HG02981 (cell line): ENCODE results near the gene THOC5.
"Not testable (repeated sequence)": the region's sequence is repeated elsewhere in the genome, so short reads cannot be mapped to it uniquely, and the experiment has no call there.

Experiments used
- ATAC-seq: cut with Tn5 transposase; IDR thresholded peaks from one replicate; pipeline ENCODE4 v1.9.1; 2021; ENCODE audit warnings: mild to moderate bottlenecking, moderate library complexity; ENCODE audit not compliant: unreplicated experiment

The THOC5 gene

GRCh38 chr22:29563652-29564460 lies 10.3 kb upstream of the THOC5 start:
- no peak for ATAC-seq

DNA sequence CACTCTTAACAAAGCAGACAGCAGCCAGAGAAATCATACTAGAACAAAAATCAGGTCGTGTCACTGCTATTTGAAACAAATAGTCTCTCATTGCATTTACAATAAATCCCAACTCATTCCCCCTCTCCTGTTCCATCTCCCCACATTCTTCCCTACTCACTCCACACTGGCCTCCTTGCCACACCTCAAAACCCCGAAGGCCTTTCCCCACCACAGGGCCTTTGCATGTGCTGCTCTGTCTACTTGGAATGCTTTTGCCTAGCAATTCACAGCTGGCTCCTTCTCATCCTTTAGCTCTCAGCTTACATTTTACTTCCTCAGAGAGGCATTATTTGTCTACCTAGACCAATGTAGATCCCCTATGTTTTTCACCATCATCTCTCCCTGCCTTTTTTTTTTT lies 6.3 kb upstream of the THOC5 start:
- no peak for ATAC-seq

DNA sequence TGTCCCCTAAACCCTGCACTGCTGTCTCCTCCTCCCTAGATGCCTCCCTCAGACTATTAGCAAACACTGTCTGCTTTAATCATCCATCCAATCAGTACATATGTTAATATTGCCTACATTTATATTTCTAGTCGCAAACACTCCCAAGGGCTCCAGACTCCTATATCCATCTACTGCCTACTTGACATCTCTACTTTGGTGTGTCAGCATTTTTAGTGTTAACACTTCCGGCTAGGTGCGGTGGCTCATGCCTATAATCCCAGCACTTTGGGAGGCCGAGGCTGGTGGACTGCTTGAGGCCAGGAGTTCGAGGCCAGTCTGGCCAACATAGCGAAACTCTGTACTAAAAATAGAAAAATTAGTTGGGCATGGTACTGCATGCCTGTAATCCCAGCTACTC lies 5.5 kb upstream of the THOC5 start:
- no peak for ATAC-seq

- ATAC-seq = no peak
Observed at GRCh38 chr22:29555065-29555644, 1.6 kb upstream of the THOC5 start.

DNA sequence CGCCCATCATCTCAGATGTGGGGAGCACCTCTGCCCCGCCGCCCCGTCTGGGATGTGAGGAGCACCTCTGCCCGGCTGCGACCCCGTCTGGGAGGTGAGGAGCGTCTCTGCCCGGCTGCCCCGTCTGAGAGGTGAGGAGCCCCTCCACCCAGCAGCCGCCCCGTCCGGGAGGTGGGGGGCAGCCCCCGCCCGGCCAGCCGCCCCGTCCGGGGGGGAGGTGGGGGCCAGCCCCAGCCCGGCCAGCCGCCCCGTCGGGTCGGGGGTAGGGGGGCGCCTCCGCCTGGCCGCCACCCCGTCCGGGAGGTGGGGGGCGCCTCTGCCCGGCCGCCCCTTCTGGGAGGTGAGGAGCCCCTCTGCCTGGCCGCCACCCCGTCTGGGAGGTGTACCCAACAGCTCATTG lies 1.2 kb downstream of the THOC5 start:
- not testable (repeated sequence) for ATAC-seq

GRCh38 chr22:29550005-29550404 lies 3.6 kb downstream of the THOC5 start:
- ATAC-seq = no peak

GRCh38 chr22:29545045-29545444 lies 8.5 kb downstream of the THOC5 start:
- not testable (repeated sequence) for ATAC-seq

DNA sequence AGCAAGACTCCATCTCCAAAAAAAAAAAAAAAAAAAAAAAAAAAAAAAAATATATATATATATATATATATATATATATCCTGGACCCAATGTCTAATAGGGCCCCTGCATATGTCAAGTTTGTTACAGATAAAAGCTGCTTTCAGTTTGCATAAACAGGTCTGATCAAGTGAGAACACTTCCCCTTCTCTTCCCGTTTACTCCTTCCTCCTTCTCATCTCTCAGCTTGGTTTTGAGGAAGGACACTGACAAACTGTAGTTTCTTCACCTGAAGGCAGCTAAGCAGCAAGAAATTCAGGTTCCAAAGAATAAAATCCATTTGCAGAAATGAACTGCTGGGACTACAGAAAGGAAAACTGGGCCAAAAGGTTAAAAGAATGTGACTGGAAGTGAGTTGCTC lies 11.7 kb downstream of the THOC5 start:
- no peak for ATAC-seq

- no peak for ATAC-seq
Observed at GRCh38 chr22:29539105-29539504, 14.5 kb downstream of the THOC5 start.

DNA sequence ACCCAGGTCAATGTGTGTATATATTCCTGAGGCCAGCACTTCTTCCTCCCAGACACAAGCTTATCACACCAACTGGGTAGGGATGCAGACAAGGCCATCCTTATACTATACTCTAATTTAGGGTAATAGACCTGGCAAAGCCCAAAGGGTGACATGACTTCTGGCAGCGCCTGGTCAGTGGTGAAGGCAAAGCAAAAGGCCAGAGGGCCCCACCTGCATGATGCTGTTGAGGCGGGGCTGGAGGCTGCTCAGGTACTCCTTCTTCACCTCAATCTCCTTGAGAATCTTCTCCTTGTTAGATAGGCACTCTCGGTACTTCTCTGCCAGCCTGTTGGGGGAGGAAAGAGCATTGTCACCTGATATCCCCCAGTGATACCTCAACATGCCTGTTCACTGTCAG lies 17.1 kb downstream of the THOC5 start:
- ATAC-seq = no peak

GRCh38 chr22:29531419-29531818 lies 22.1 kb downstream of the THOC5 start:
- no peak for ATAC-seq

DNA sequence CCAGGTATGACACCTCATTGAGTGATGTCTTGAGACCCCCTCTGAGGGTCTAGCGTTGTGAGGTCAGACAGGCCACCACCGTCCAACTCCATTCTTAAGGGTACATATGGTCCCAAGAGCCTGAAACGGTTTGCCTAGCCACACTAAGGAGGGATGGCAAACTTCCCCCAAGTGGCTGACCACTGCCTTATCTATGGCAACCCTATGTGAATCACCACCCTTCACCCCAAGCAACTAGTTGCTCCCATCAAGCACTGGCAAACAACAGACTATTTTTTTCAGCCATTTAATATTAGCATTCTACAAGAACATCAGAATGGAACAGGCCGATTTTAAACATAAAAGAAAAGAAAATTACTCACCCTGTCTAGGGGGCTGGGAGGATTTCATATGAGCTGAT lies 22.8 kb downstream of the THOC5 start:
- no peak for ATAC-seq

- ATAC-seq = no peak
Observed at GRCh38 chr22:29528144-29528543, 25.4 kb downstream of the THOC5 start.

GRCh38 chr22:29524442-29525191 lies 28.9 kb downstream of the THOC5 start:
- no peak for ATAC-seq

- no peak for ATAC-seq
Observed at GRCh38 chr22:29523761-29524160, 29.8 kb downstream of the THOC5 start.

DNA sequence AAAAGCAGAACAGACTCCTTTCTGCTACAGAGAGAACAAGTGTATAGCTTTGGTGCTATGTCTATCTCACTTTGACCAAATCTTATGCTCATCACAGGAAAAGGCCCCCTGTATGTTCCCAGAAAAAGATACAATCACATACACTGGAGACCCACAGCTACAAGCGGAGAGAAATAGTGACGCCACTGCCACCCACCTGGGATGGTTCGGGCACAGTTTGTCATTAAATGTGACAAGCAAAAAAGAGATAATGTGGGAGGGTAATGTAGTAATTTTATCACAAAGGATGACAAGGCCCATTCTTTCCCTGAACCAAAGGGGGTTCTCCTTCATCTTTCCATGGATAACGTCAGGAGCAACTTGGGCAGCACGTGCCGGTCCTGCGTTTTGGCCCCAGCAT lies 32.0 kb downstream of the THOC5 start:
- no peak for ATAC-seq

DNA sequence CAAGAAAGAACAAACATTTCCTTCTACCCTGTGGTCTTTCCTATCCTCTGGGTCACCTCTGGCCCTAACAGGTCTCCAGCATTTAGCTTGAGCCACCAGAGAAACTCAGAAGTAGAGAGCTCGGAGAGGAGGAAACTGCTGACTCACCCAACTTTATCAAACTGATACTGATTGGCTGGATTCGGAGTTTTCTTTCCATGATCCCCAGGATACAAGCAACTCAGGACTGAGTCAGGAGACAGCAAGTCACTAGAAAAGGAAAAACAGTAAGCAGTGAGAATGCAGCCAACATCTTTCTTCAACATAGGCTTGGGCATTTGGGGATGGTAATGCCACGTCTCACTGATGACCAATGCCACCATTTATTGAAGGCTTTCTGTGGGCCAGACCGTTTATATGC lies 32.7 kb downstream of the THOC5 start:
- ATAC-seq = no peak

DNA sequence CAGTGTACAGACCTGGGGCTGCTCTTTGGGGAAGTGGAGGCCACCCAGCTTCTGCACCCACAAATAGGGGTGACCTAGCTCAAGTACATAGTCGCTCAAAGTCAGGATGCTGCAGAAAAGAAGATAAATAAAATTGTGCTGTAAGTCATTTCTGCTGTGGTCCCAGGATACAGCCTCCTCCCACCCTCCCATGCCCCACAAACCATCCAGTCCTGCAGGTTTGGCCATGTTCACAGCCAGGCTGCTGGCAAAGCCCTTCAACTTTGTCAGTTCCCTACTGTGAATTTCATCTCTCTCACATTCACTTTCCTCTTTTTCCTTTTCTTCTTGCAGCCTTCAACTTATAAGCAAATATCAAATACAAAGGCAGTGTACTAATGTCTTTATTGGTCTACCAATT lies 33.6 kb downstream of the THOC5 start:
- ATAC-seq = no peak

GRCh38 chr22:29518427-29518826 lies 35.1 kb downstream of the THOC5 start:
- no peak for ATAC-seq

GRCh38 chr22:29517215-29517908 lies 36.2 kb downstream of the THOC5 start:
- no peak for ATAC-seq

DNA sequence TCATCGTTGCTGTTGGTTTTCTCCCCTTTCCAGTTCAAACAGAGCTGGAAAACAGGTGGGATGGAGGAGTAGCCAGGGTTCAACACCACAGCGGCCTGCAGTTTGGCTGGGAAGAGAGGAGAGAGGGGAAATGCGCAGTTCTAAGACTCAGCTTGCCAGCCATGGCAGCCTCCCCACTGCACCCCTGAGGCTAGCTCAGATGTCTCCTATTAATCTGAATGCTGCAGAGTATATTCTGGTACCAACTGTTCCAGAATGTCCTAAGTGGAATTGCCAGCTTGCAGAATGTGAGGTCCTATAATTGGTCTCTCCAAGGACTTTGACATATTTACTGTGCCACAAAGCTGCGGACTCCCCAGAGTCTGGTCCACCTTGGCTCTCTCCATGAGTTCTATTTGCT lies 41.5 kb downstream of the THOC5 start:
- ATAC-seq = no peak
